Measurements from ENCODE around the gene CRB2. TPM values are rescaled to one million over a fixed set of nuclear protein-coding genes. Genes with fewer than 3 reads are reported as not detected.
"Not testable (repeated sequence)": the region's sequence is repeated elsewhere in the genome, so short reads cannot be mapped to it uniquely, and the experiment has no call there.

The CRB2 gene
- total RNA-seq, 1 donor from 2014 or later, result 0.35 TPM

DNA sequence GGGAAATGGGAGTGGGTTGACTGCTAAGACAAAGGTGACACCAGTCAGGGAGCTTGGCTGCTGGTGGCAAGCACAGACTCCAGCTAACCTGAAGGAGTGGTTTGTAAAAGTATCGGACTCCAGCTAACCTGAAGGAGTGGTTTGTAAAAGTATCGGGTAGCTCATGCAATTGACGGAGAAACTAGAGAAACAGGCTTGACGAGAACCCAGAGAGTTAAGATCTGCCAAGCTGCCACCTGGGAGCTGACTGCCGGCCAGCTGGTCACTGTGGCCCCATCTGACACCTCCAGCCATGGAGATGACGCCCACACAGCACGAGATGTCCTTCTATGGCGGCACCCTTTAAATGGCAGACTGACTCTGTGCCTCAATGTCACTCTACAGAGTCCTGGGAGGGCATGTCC is 28.3 kb upstream of the CRB2 start:
- DNase-seq (ENCODE audit: low read depth), result no peak
- TF ChIP-seq, protein P1, sequence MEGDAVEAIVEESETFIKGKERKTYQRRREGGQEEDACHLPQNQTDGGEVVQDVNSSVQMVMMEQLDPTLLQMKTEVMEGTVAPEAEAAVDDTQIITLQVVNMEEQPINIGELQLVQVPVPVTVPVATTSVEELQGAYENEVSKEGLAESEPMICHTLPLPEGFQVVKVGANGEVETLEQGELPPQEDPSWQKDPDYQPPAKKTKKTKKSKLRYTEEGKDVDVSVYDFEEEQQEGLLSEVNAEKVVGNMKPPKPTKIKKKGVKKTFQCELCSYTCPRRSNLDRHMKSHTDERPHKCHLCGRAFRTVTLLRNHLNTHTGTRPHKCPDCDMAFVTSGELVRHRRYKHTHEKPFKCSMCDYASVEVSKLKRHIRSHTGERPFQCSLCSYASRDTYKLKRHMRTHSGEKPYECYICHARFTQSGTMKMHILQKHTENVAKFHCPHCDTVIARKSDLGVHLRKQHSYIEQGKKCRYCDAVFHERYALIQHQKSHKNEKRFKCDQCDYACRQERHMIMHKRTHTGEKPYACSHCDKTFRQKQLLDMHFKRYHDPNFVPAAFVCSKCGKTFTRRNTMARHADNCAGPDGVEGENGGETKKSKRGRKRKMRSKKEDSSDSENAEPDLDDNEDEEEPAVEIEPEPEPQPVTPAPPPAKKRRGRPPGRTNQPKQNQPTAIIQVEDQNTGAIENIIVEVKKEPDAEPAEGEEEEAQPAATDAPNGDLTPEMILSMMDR (conservative IDR thresholded peaks at IDR 0.05; ENCODE audit: low read depth, low read length), result no peak
- H3K4me3 ChIP-seq (ENCODE audit: low read depth, low read length), result no peak overlapping the region

DNA sequence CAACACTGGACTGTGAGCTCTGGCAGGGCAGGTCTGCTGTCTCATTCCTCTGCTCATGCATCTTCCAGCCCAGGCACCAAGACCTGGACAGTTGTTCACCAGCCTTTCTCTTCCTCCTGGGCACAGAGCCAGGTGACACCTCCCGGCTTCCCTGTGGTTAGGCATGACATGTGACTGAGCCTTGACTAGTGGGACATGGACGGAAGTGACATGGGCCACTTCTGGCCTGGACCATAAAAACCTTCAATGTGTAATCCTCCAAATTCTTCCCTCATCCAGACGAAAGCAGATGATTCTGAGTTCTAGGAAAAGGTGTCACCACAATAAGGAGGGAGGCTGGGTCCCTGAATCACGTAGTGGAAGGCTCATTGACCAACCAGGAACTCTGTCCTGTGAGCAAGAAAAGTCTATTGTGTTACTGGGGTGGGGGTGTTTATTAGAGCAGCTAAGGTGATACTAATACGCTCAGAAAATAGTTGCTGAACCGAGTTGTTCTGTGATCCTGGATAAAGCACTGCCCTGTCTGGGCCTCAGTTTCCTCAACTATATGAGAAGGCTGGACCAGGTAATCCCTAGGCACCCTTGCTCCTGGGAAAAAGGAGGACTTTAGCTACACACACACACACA is 26.6 kb upstream of the CRB2 start:
- TF ChIP-seq, protein P1 (conservative IDR thresholded peaks at IDR 0.05; ENCODE audit: low read depth, low read length), result no peak
- no peak overlapping the region for H3K4me3 ChIP-seq (ENCODE audit: low read depth, low read length)
- no peak for DNase-seq (ENCODE audit: low read depth)

GRCh38 chr9:123331346-123332060 is 24.5 kb upstream of the CRB2 start:
- H3K4me3 ChIP-seq (ENCODE audit: low read depth, low read length), result no peak overlapping the region
- DNase-seq (ENCODE audit: low read depth), result no peak
- TF ChIP-seq, protein P1 (conservative IDR thresholded peaks at IDR 0.05; ENCODE audit: low read depth, low read length), result no peak

GRCh38 chr9:123333058-123333669 is 22.8 kb upstream of the CRB2 start:
- H3K4me3 ChIP-seq (ENCODE audit: low read depth, low read length); DNase-seq (ENCODE audit: low read depth): not testable (repeated sequence)

GRCh38 chr9:123334639-123335038 is 21.4 kb upstream of the CRB2 start:
- DNase-seq (ENCODE audit: low read depth), result no peak
- no peak overlapping the region for H3K4me3 ChIP-seq (ENCODE audit: low read depth, low read length)
- TF ChIP-seq, protein P1 (conservative IDR thresholded peaks at IDR 0.05; ENCODE audit: low read depth, low read length), result no peak

DNA sequence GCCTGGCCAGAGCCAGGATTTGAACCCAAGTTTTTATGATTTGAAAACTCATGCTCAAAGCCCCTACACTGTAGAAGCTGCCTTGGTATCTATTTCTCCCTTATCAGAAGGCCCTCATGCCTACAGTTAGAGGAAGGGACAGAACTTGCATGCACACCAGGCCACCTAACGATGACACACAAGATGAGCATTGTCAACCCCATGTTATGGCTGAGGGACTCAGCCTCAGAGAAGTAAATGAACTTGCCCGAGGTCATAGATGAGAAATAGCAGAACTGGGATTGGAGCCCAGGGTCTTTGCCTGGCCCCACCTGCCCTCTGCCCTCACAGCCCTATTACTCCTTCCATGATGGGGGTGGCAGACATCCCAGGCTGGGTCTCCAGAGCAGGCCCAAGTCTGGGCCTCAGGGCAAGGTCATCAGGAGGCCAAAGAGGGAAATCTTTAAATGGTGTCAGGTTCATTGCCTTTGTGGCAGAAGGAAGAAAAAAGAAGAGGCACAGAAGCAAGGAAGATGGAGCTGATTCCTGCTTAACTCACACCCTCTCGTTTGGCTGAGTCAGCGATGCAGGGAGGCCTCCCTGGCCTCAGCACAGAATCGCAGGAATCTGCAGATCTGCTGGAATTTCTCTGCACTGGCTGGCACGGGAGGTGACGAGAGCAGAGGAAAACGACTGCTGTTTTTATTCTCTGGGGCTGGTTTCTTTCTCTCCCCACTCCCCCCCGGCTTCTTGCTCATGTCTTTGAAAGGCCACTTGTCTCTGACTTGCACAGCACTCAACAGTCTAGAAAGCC is 20.6 kb upstream of the CRB2 start:
- TF ChIP-seq, protein P1 (conservative IDR thresholded peaks at IDR 0.05; ENCODE audit: low read depth, low read length), result no peak
- DNase-seq (ENCODE audit: low read depth), result no peak
- no peak overlapping the region for H3K4me3 ChIP-seq (ENCODE audit: low read depth, low read length)

DNA sequence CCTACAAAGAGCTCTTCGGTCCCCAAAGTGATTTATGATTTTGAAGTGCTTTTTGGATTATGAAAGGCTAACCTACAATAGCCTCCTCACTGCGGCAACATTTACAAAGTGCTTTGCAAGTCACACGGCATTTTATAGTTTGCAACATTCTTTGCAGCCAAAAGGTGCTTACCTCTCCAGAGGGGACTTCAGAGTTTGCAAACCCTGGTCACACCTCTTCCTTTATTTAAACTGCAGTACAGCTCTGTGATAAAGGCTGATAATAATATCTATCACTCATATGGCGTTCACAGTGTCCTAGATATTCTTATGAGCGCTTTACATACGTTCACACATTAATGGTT is 20.0 kb upstream of the CRB2 start:
- H3K4me3 ChIP-seq (ENCODE audit: low read depth, low read length), result no peak overlapping the region
- DNase-seq (ENCODE audit: low read depth), result no peak
- TF ChIP-seq, protein P1 (conservative IDR thresholded peaks at IDR 0.05; ENCODE audit: low read depth, low read length), result no peak
